HG03575 (cell line): ENCODE results near the gene CHFR.
"Not testable (repeated sequence)": the region's sequence is repeated elsewhere in the genome, so short reads cannot be mapped to it uniquely, and the experiment has no call there.

ENCODE experiments used
- ATAC-seq: cut with Tn5 transposase; IDR thresholded peaks from one replicate; pipeline ENCODE4 v1.9.1; 2021; ENCODE audit not compliant: unreplicated experiment, insufficient number of reproducible peaks, low FRiP score; ENCODE audit errors: extremely low read depth

Gene CHFR

GRCh38 chr12:132847363-132848356 is 39.7 kb downstream of the CHFR start:
- no peak for ATAC-seq

- not testable (repeated sequence) for ATAC-seq
Measured at GRCh38 chr12:132844681-132845080, 42.7 kb downstream of the CHFR start.

- ATAC-seq, result no peak
Measured at GRCh38 chr12:132842449-132843045, 44.9 kb downstream of the CHFR start.

- ATAC-seq, result no peak
Measured at GRCh38 chr12:132841151-132841550, 46.3 kb downstream of the CHFR start.

- ATAC-seq, result no peak
Measured at GRCh38 chr12:132840536-132840935, 46.9 kb downstream of the CHFR start.

- no peak for ATAC-seq
Measured at GRCh38 chr12:132839558-132840235, 47.7 kb downstream of the CHFR start.

GRCh38 chr12:132838410-132839080 is 48.9 kb downstream of the CHFR start:
- ATAC-seq, result no peak

- no peak for ATAC-seq
Measured at GRCh38 chr12:132837693-132838409, 49.6 kb downstream of the CHFR start.

GRCh38 chr12:132836795-132837331 is 50.5 kb downstream of the CHFR start:
- no peak for ATAC-seq

- not testable (repeated sequence) for ATAC-seq
Measured at GRCh38 chr12:132836230-132836629, 51.2 kb downstream of the CHFR start.

GRCh38 chr12:132835076-132836025 is 52.1 kb downstream of the CHFR start:
- ATAC-seq, result no peak

GRCh38 chr12:132834181-132834711 is 53.2 kb downstream of the CHFR start:
- no peak for ATAC-seq

- no peak for ATAC-seq
Measured at GRCh38 chr12:132833341-132833740, 54.1 kb downstream of the CHFR start.

- no peak for ATAC-seq
Measured at GRCh38 chr12:132831771-132832170, 55.6 kb downstream of the CHFR start.

- no peak for ATAC-seq
Measured at GRCh38 chr12:132828706-132829534, 58.5 kb downstream of the CHFR start, which contains the start of gene GOLGA3. TSS of gene GOLGA3 (minus strand) at chr12:132828869. CDS start at chr12:132822128, 6,741 bp downstream.
